ENCODE data around the gene VASN.

- TF ChIP-seq, protein P1, sequence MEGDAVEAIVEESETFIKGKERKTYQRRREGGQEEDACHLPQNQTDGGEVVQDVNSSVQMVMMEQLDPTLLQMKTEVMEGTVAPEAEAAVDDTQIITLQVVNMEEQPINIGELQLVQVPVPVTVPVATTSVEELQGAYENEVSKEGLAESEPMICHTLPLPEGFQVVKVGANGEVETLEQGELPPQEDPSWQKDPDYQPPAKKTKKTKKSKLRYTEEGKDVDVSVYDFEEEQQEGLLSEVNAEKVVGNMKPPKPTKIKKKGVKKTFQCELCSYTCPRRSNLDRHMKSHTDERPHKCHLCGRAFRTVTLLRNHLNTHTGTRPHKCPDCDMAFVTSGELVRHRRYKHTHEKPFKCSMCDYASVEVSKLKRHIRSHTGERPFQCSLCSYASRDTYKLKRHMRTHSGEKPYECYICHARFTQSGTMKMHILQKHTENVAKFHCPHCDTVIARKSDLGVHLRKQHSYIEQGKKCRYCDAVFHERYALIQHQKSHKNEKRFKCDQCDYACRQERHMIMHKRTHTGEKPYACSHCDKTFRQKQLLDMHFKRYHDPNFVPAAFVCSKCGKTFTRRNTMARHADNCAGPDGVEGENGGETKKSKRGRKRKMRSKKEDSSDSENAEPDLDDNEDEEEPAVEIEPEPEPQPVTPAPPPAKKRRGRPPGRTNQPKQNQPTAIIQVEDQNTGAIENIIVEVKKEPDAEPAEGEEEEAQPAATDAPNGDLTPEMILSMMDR (IDR thresholded peaks at IDR 0.05), result no peak
- TF ChIP-seq POLR2A (IDR thresholded peaks at IDR 0.05) (no peak), POLR2AphosphoS5 (IDR thresholded peaks at IDR 0.05) (no peak)
These were observed 54.5 kb downstream of the VASN start for GRCh38 chr16:4426021-4426684.

All from breast epithelium (tissue), 3 donors.